ENCODE measurements around the gene SMC5.
"Not testable (repeated sequence)": the region's sequence is repeated elsewhere in the genome, so short reads cannot be mapped to it uniquely, and the experiment has no call there.

The SMC5 gene

GRCh38 chr9:70315389-70315788 lies 56.6 kb downstream of the SMC5 start:
- Histone ChIP-seq H2AFZ (ENCODE audit: low read depth, low read length) (no peak overlapping the region), H3K9ac (ENCODE audit: low read length) (no peak overlapping the region), H3K9me3 (ENCODE audit: insufficient read depth, low read length) (no peaks in the 10 kb centered on the region), H3K79me2 (ENCODE audit: low read length) (no peaks in the 10 kb centered on the region), H3K27me3 (ENCODE audit: low read depth, low read length) (no peaks in the 10 kb centered on the region), H3K27ac (ENCODE audit: low read length) (no peak overlapping the region), H4K20me1 (ENCODE audit: insufficient read depth, low read length) (no peaks in the 10 kb centered on the region), H3K4me3 (ENCODE audit: low read length) (no peak overlapping the region), H3K4me2 (ENCODE audit: low read length) (no peak overlapping the region), H3K4me1 (ENCODE audit: low read length) (no peaks in the 10 kb centered on the region), H3K36me3 (replicated peaks; ENCODE audit: low read depth, low read length) (peaks cover 31% of the 10 kb centered on the region)
- TF ChIP-seq EZH2phosphoT487 (IDR thresholded peaks at IDR 0.05; ENCODE audit: low read depth) (no peak), CTCF (IDR thresholded peaks at IDR 0.05; ENCODE audit: low read depth, low read length) (no peak)

GRCh38 chr9:70318002-70318401 lies 59.2 kb downstream of the SMC5 start:
- TF ChIP-seq CTCF (IDR thresholded peaks at IDR 0.05; ENCODE audit: low read depth, low read length): 0 out of 2 replicates have a peak, but pooled peaks have one; percentile 3
- TF ChIP-seq EZH2phosphoT487 (IDR thresholded peaks at IDR 0.05; ENCODE audit: low read depth): no peak
- Histone ChIP-seq H3K4me2 (ENCODE audit: low read length) (no peak overlapping the region), H3K79me2 (ENCODE audit: low read length) (no peaks in the 10 kb centered on the region), H2AFZ (ENCODE audit: low read depth, low read length) (no peak overlapping the region), H4K20me1 (ENCODE audit: insufficient read depth, low read length) (no peaks in the 10 kb centered on the region), H3K4me1 (ENCODE audit: low read length) (no peaks in the 10 kb centered on the region), H3K4me3 (ENCODE audit: low read length) (no peak overlapping the region), H3K27ac (ENCODE audit: low read length) (no peak overlapping the region), H3K9me3 (ENCODE audit: insufficient read depth, low read length) (no peaks in the 10 kb centered on the region), H3K9ac (ENCODE audit: low read length) (no peak overlapping the region), H3K36me3 (replicated peaks; ENCODE audit: low read depth, low read length) (peaks cover 21% of the 10 kb centered on the region), H3K27me3 (ENCODE audit: low read depth, low read length) (no peaks in the 10 kb centered on the region)

- peaks cover 45% of the 10 kb centered on the region for H3K36me3 ChIP-seq (replicated peaks; ENCODE audit: low read depth, low read length)
- no peak overlapping the region for H2AFZ ChIP-seq (ENCODE audit: low read depth, low read length)
- TF ChIP-seq EZH2phosphoT487 (IDR thresholded peaks at IDR 0.05; ENCODE audit: low read depth): no peak
- TF ChIP-seq CTCF (IDR thresholded peaks at IDR 0.05; ENCODE audit: low read depth, low read length): no peak
Observed at GRCh38 chr9:70322096-70322495, 63.3 kb downstream of the SMC5 start.

GRCh38 chr9:70324963-70325362 lies 66.2 kb downstream of the SMC5 start:
- no peak overlapping the region for H3K27ac ChIP-seq (ENCODE audit: low read length)
- peaks cover 4% of the 10 kb centered on the region; the same call in 1 of the 2 replicates for H3K9me3 ChIP-seq (ENCODE audit: insufficient read depth, low read length)
- H4K20me1 ChIP-seq (ENCODE audit: insufficient read depth, low read length): no peaks in the 10 kb centered on the region
- no peaks in the 10 kb centered on the region for H3K79me2 ChIP-seq (ENCODE audit: low read length)
- H3K4me1 ChIP-seq (ENCODE audit: low read length): no peaks in the 10 kb centered on the region
- TF ChIP-seq CTCF (IDR thresholded peaks at IDR 0.05; ENCODE audit: low read depth, low read length) (no peak), EZH2phosphoT487 (IDR thresholded peaks at IDR 0.05; ENCODE audit: low read depth) (no peak)
- no peaks in the 10 kb centered on the region for H3K27me3 ChIP-seq (ENCODE audit: low read depth, low read length)
- H3K4me3 ChIP-seq (ENCODE audit: low read length): no peak overlapping the region
- H3K36me3 ChIP-seq (replicated peaks; ENCODE audit: low read depth, low read length): peaks cover 58% of the 10 kb centered on the region
- no peak overlapping the region for H2AFZ ChIP-seq (ENCODE audit: low read depth, low read length)
- no peak overlapping the region for H3K4me2 ChIP-seq (ENCODE audit: low read length)
- H3K9ac ChIP-seq (ENCODE audit: low read length): no peak overlapping the region

More at GRCh38 chr9:70322096-70322495, 63.3 kb downstream of the SMC5 start:
- H3K4me1 ChIP-seq (ENCODE audit: low read length): no peaks in the 10 kb centered on the region
- H3K79me2 ChIP-seq (ENCODE audit: low read length): no peaks in the 10 kb centered on the region
- H3K4me3 ChIP-seq (ENCODE audit: low read length): no peak overlapping the region
- H3K27me3 ChIP-seq (ENCODE audit: low read depth, low read length): no peaks in the 10 kb centered on the region
- no peak overlapping the region for H3K9ac ChIP-seq (ENCODE audit: low read length)
- no peak overlapping the region for H3K4me2 ChIP-seq (ENCODE audit: low read length)
- H3K27ac ChIP-seq (ENCODE audit: low read length): no peak overlapping the region
- H4K20me1 ChIP-seq (ENCODE audit: insufficient read depth, low read length): no peaks in the 10 kb centered on the region
- H3K9me3 ChIP-seq (ENCODE audit: insufficient read depth, low read length): no peaks in the 10 kb centered on the region

GRCh38 chr9:70328625-70329024 lies 69.8 kb downstream of the SMC5 start:
- not testable (repeated sequence) for H3K9me3 ChIP-seq (ENCODE audit: insufficient read depth, low read length); H3K79me2 ChIP-seq (ENCODE audit: low read length); H3K4me1 ChIP-seq (ENCODE audit: low read length); H3K4me2 ChIP-seq (ENCODE audit: low read length); H2AFZ ChIP-seq (ENCODE audit: low read depth, low read length); H3K9ac ChIP-seq (ENCODE audit: low read length); H3K27me3 ChIP-seq (ENCODE audit: low read depth, low read length); H3K4me3 ChIP-seq (ENCODE audit: low read length); H4K20me1 ChIP-seq (ENCODE audit: insufficient read depth, low read length); H3K27ac ChIP-seq (ENCODE audit: low read length)
- peaks cover 46% of the 10 kb centered on the region for H3K36me3 ChIP-seq (replicated peaks; ENCODE audit: low read depth, low read length)
